CD4-positive, alpha-beta memory T cell (primary cell): ENCODE results near the gene TCERG1L. TPM values are rescaled to one million over a fixed set of nuclear protein-coding genes. Genes with fewer than 3 reads are reported as not detected.

ENCODE experiments used
- CTCF ChIA-PET: fragments of 350-600 bp; sonication (Branson Sonifier 250); formaldehyde crosslinking; loops from one replicate; lab custom pipeline; 2021; ENCODE audit warnings: inconsistent platforms; ENCODE audit not compliant: partially characterized antibody; lab: Charles Lee
- POLR2A ChIA-PET: fragments of 350-600 bp; sonication (Branson Sonifier 250); formaldehyde crosslinking; loops from one replicate; lab custom pipeline; 2021; ENCODE audit not compliant: partially characterized antibody; lab: Charles Lee
- DNase-seq, 5 donors: peaks; one replicate each; pipeline versions ENCODE4 v3.0.0 to v3.0.0-alpha.2; 2020 to 2022; ENCODE audit warnings: mixed read lengths in 1 of 5
- H3K27ac ChIP-seq: one replicate; pipeline ENCODE4 v1.7.0; 2013; ENCODE audit warnings: low read depth, low read length
- H3K27me3 ChIP-seq: 2 replicates; pipeline ENCODE4 v1.7.0; 2013; ENCODE audit warnings: mild to moderate bottlenecking, low read length, moderate library complexity; ENCODE audit not compliant: insufficient read depth
- H3K36me3 ChIP-seq: 2 replicates; pipeline ENCODE4 v1.7.0; 2013; ENCODE audit warnings: mild to moderate bottlenecking, low read length, moderate library complexity; ENCODE audit not compliant: insufficient read depth
- H3K4me1 ChIP-seq: 2 replicates; pipeline ENCODE4 v1.7.0; 2013; ENCODE audit warnings: mild to moderate bottlenecking, low read length, moderate library complexity; ENCODE audit not compliant: insufficient read depth
- H3K4me3 ChIP-seq, 2 donors: one replicate each; pipeline ENCODE4 v1.7.0; 2013; ENCODE audit warnings: low read length in 2 of 2, mild to moderate bottlenecking in 1 of 2
- H3K9me3 ChIP-seq, 2 donors: one replicate each; pipeline ENCODE4 v1.7.0; 2013; ENCODE audit warnings: low read length in 2 of 2, control low read depth in 1 of 2; ENCODE audit not compliant: control insufficient read depth in 1 of 2
- H3K27ac Mint-ChIP-seq, 7 donors: one replicate each; pipeline ENCODE4 v1.8.0; 2020 to 2021; ENCODE audit warnings: mixed read lengths in 7 of 7, mild to moderate bottlenecking in 6 of 7, inconsistent platforms in 3 of 7, moderate library complexity in 3 of 7
- H3K27me3 Mint-ChIP-seq, 2 donors: one replicate each; pipeline ENCODE4 v1.8.0; 2020 to 2021; ENCODE audit warnings: mixed read lengths in 2 of 2
- H3K36me3 Mint-ChIP-seq, 2 donors: one replicate each; pipeline ENCODE4 v1.8.0; 2020 to 2021; ENCODE audit warnings: mixed read lengths in 2 of 2, inconsistent platforms in 1 of 2, mild to moderate bottlenecking in 1 of 2
- H3K4me1 Mint-ChIP-seq, 4 donors: one replicate each; pipeline ENCODE4 v1.8.0; 2020 to 2021; ENCODE audit warnings: mixed read lengths in 4 of 4, mild to moderate bottlenecking in 1 of 4
- H3K4me3 Mint-ChIP-seq, 8 donors: one replicate each; pipeline ENCODE4 v1.8.0; 2020 to 2021; ENCODE audit warnings: mixed read lengths in 8 of 8, mild to moderate bottlenecking in 7 of 8, moderate library complexity in 6 of 8, inconsistent platforms in 3 of 8
- H3K9me3 Mint-ChIP-seq, 8 donors: one replicate each; pipeline ENCODE4 v1.8.0; 2020 to 2021; ENCODE audit warnings: mixed read lengths in 8 of 8, mild to moderate bottlenecking in 5 of 8, inconsistent platforms in 3 of 8, moderate library complexity in 1 of 8
- intact Hi-C: fragments of 100-400 bp; cut with micrococcal nuclease; formaldehyde crosslinking; loops from one replicate; pipeline ENCODE4 v1.15.1; 2023
- polyA plus RNA-seq, 2 donors: library from polyadenylated mRNA; unstranded; fragments of 300-500 nt; fragmentation: Illumina TruSeq; gene quantifications; one replicate each; pipeline ENCODE4 v1.2.3, GENCODE V29; 2021
- total RNA-seq, 2 experiments: library from RNA; stranded (reverse); gene quantifications; one replicate each; pipeline ENCODE4 v1.2.3, GENCODE V29; 2021

The TCERG1L gene
- total and polyA plus RNA-seq, 4 experiments from 2014 or later = not detected

- Mint-ChIP-seq H3K4me1 (no peaks in the 10 kb centered on the region), H3K9me3 (peaks cover 0 to 3% (median 0%) of the 10 kb centered on the region in 8 donors), H3K27me3 (no peaks in the 10 kb centered on the region), H3K36me3 (no peaks in the 10 kb centered on the region), H3K27ac (no peak overlapping the region), H3K4me3 (no peak overlapping the region)
- no peaks in the 10 kb centered on the region for H3K27me3 ChIP-seq
- H3K4me1 ChIP-seq = no peaks in the 10 kb centered on the region
- no peaks in the 10 kb centered on the region for H3K36me3 ChIP-seq
- no peak for DNase-seq
- no peak overlapping the region for H3K27ac ChIP-seq
- POLR2A ChIA-PET = no interaction called here
- intact Hi-C loops = no loop called here
- H3K9me3 ChIP-seq = no peaks in the 10 kb centered on the region
- CTCF ChIA-PET = no interaction called here
- no peak overlapping the region for H3K4me3 ChIP-seq
Measured at GRCh38 chr10:131226446-131227162, 84.9 kb downstream of the TCERG1L start.

GRCh38 chr10:131224106-131224505 lies 87.4 kb downstream of the TCERG1L start:
- Mint-ChIP-seq H3K27ac (no peak overlapping the region), H3K4me3 (no peak overlapping the region), H3K27me3 (no peaks in the 10 kb centered on the region), H3K9me3 (peaks cover 0 to 3% (median 0%) of the 10 kb centered on the region in 8 donors), H3K36me3 (no peaks in the 10 kb centered on the region), H3K4me1 (no peaks in the 10 kb centered on the region)
- no peak overlapping the region for H3K27ac ChIP-seq
- DNase-seq = no peak
- CTCF ChIA-PET = no interaction called here
- no peaks in the 10 kb centered on the region for H3K27me3 ChIP-seq
- POLR2A ChIA-PET = no interaction called here
- H3K4me3 ChIP-seq = no peak overlapping the region
- H3K4me1 ChIP-seq = no peaks in the 10 kb centered on the region
- H3K9me3 ChIP-seq = no peaks in the 10 kb centered on the region
- H3K36me3 ChIP-seq = no peaks in the 10 kb centered on the region
- intact Hi-C loops = no loop called here

- no peak overlapping the region for H3K4me3 ChIP-seq
- H3K27ac ChIP-seq = no peak overlapping the region
- Mint-ChIP-seq H3K27ac (no peak overlapping the region), H3K27me3 (no peaks in the 10 kb centered on the region), H3K4me3 (no peak overlapping the region), H3K9me3 (peaks cover 0 to 3% (median 0%) of the 10 kb centered on the region in 8 donors), H3K4me1 (no peaks in the 10 kb centered on the region), H3K36me3 (no peaks in the 10 kb centered on the region)
- intact Hi-C loops = no loop called here
- H3K36me3 ChIP-seq = no peaks in the 10 kb centered on the region
- ChIA-PET POLR2A (no interaction called here), CTCF (no interaction called here)
- DNase-seq = no peak
- no peaks in the 10 kb centered on the region for H3K4me1 ChIP-seq
- no peaks in the 10 kb centered on the region for H3K9me3 ChIP-seq
- H3K27me3 ChIP-seq = no peaks in the 10 kb centered on the region
Measured at GRCh38 chr10:131223422-131223821, 88.1 kb downstream of the TCERG1L start.

- CTCF ChIA-PET = no interaction called here
- intact Hi-C loops = no loop called here
- Mint-ChIP-seq H3K27ac (no peak overlapping the region), H3K27me3 (no peaks in the 10 kb centered on the region), H3K9me3 (peaks cover 0 to 3% (median 0%) of the 10 kb centered on the region in 8 donors), H3K36me3 (no peaks in the 10 kb centered on the region), H3K4me3 (no peak overlapping the region), H3K4me1 (no peaks in the 10 kb centered on the region)
- Histone ChIP-seq H3K36me3 (no peaks in the 10 kb centered on the region), H3K9me3 (no peaks in the 10 kb centered on the region), H3K27ac (no peak overlapping the region), H3K4me3 (no peak overlapping the region), H3K4me1 (no peaks in the 10 kb centered on the region), H3K27me3 (no peaks in the 10 kb centered on the region)
- no peak for DNase-seq
- POLR2A ChIA-PET = no interaction called here
Measured at GRCh38 chr10:131222986-131223385, 88.5 kb downstream of the TCERG1L start.

- POLR2A ChIA-PET = no interaction called here
- H3K27me3 Mint-ChIP-seq = no peaks in the 10 kb centered on the region
- H3K9me3 ChIP-seq = no peaks in the 10 kb centered on the region
- no peaks in the 10 kb centered on the region for H3K36me3 Mint-ChIP-seq
- H3K4me1 Mint-ChIP-seq = no peaks in the 10 kb centered on the region
- H3K4me1 ChIP-seq = no peaks in the 10 kb centered on the region
- H3K36me3 ChIP-seq = no peaks in the 10 kb centered on the region
- intact Hi-C loops = no loop called here
- no peak for DNase-seq
- no peak overlapping the region for H3K4me3 Mint-ChIP-seq
- no peak overlapping the region for H3K27ac ChIP-seq
- H3K27ac Mint-ChIP-seq = no peak overlapping the region
- H3K4me3 ChIP-seq = no peak overlapping the region
- H3K9me3 Mint-ChIP-seq = peaks cover 0 to 6% (median 0%) of the 10 kb centered on the region in 8 donors
- H3K27me3 ChIP-seq = no peaks in the 10 kb centered on the region
- CTCF ChIA-PET = no interaction called here
Measured at GRCh38 chr10:131221632-131222277, 89.8 kb downstream of the TCERG1L start.

- POLR2A ChIA-PET = no interaction called here
- Histone ChIP-seq H3K27ac (no peak overlapping the region), H3K4me3 (no peak overlapping the region), H3K4me1 (no peaks in the 10 kb centered on the region), H3K9me3 (no peaks in the 10 kb centered on the region), H3K27me3 (no peaks in the 10 kb centered on the region), H3K36me3 (no peaks in the 10 kb centered on the region)
- DNase-seq = no peak
- CTCF ChIA-PET = no interaction called here
- H3K4me1 Mint-ChIP-seq = no peaks in the 10 kb centered on the region
- no peaks in the 10 kb centered on the region for H3K27me3 Mint-ChIP-seq
- no peak overlapping the region for H3K27ac Mint-ChIP-seq
- peaks cover 0 to 6% (median 0%) of the 10 kb centered on the region in 8 donors for H3K9me3 Mint-ChIP-seq
- intact Hi-C loops = no loop called here
- no peaks in the 10 kb centered on the region for H3K36me3 Mint-ChIP-seq
- H3K4me3 Mint-ChIP-seq = no peak overlapping the region
Measured at GRCh38 chr10:131220601-131221171, 90.8 kb downstream of the TCERG1L start.

GRCh38 chr10:131219955-131220489 lies 91.5 kb downstream of the TCERG1L start:
- H3K27me3 Mint-ChIP-seq = no peaks in the 10 kb centered on the region
- Histone ChIP-seq H3K27me3 (no peaks in the 10 kb centered on the region), H3K36me3 (no peaks in the 10 kb centered on the region), H3K4me3 (no peak overlapping the region), H3K4me1 (no peaks in the 10 kb centered on the region), H3K27ac (no peak overlapping the region), H3K9me3 (no peaks in the 10 kb centered on the region)
- intact Hi-C loops = no loop called here
- POLR2A ChIA-PET = no interaction called here
- H3K4me1 Mint-ChIP-seq = no peaks in the 10 kb centered on the region
- H3K4me3 Mint-ChIP-seq = no peak overlapping the region
- no peak overlapping the region for H3K27ac Mint-ChIP-seq
- CTCF ChIA-PET = no interaction called here
- DNase-seq = no peak
- no peaks in the 10 kb centered on the region for H3K36me3 Mint-ChIP-seq
- H3K9me3 Mint-ChIP-seq = peaks cover 0 to 6% (median 0%) of the 10 kb centered on the region in 8 donors
